GM19035 (cell line): ENCODE measurements around the gene CEP192.
A peak's percentile ranks its signal among the peaks of the same experiment; 100 is the strongest.

Experiments
- ATAC-seq: cut with Tn5 transposase; IDR thresholded peaks from one replicate; pipeline ENCODE4 v1.9.1; 2021; ENCODE audit not compliant: unreplicated experiment

The CEP192 gene

DNA sequence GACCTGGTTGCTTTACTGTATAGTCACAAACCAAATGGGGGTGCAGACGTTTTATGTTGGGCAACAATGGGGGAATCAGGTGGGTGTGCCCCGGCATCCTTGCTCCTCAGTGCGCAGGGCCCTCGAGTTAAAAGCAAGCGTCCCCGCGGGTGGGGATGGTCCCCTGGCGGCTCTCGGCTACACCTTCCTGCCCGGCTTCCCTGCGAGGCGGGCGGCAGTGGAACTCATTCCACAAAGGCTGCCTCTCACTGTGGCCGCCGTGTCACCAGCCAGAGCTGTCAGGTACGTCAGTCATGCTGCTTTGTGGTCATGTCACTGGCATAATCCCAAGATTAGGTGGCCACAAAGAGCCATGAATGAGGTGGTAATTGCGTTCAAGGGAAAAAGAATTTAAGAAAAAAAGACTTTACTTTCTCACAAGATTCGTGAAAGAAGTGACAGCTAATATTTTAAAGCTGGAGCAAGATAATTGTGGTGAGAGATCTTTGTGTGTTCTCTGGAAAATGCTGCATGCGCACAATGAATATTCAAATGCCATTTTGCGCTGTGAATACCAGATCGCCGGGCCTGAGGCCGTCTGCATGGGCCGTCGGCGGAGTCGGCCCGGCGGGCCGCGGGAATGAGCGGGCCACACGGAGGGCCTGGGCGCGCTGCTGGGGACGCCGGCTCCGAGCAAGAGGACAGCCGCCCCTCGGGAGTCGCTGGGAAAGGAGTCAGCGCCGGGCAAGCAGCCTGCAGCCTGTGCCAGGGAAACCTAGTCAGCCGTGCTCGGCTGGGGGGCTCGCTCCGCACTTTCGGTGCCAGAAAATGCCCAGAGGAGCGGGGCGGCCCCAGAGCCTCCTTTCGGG is 145.1 kb downstream of the CEP192 start:
- ATAC-seq: peak; percentile 20

DNA sequence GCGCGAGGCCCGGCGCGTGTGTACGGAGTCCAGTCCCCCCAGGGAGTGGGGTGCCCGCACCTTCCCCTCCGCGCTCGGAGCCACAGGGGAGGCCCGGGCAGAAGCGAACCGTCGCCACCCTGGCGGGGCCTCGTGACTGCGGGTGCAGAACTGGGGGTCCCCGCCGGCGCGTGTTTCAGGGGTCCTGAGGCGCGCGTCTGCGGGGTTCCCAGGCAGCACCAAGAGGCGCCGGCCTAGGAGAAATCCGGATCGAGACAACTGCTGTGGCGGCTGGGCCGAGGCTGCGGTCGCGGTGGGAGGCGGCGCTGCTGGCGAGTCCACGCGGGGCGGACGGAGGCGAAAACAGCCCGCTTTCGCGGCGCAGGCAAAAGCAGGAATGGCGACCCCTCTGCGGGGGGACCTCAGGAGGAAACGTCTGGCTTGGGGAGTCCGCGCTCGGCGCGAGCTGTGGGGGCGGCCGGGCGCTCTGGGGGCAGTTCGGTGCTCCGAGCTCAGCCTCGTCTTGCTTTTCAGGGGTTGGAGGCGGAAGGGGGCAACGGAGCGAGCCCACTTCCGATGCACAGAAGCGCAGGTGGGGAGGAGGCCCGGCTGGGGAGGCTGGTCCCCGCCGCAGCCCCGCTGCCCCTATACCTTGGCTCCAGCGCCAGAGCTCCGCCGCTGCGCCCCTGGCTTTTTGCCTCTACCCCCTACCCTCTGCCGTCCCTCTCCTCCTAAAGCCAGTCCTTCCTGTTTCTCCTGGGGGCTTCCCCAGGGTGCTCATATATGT is 145.9 kb downstream of the CEP192 start:
- ATAC-seq: peak; percentile 41

DNA sequence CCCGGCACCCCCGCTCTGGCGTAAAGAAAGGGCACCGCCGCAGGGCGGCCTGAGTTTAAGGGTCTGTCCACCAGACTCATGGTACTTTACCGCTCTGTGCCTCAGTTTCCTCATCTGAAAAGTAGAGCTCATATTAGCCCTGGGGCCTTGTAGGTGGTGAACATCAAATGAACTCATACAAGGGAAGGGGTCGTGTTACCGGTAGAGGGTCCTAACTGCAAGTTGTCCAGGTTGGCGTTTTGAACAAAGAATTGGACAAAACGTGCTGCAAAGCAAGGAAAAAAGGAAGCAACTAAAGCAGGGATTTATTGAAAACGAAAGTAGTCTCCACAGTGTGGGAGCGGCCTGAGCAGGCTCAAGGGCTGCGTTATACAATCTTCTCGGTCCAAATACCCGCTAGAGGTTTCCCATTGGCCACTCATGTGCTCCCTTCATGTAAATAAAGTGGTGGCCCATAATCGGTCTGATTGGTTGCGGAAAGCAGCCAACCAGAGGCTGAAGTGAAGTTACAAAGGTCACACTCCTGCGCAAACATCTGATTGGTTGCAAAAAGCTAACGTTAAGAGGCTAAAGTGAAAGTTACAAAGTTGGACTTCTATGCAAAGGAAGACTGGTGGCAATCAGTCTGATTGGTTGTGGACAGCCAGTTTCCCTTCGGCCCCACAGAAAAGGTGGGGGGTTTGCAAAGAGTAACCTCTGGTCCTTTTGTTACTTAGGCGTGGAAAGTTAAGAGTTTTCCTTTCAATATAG is 146.7 kb downstream of the CEP192 start:
- ATAC-seq: peak; percentile 74

DNA sequence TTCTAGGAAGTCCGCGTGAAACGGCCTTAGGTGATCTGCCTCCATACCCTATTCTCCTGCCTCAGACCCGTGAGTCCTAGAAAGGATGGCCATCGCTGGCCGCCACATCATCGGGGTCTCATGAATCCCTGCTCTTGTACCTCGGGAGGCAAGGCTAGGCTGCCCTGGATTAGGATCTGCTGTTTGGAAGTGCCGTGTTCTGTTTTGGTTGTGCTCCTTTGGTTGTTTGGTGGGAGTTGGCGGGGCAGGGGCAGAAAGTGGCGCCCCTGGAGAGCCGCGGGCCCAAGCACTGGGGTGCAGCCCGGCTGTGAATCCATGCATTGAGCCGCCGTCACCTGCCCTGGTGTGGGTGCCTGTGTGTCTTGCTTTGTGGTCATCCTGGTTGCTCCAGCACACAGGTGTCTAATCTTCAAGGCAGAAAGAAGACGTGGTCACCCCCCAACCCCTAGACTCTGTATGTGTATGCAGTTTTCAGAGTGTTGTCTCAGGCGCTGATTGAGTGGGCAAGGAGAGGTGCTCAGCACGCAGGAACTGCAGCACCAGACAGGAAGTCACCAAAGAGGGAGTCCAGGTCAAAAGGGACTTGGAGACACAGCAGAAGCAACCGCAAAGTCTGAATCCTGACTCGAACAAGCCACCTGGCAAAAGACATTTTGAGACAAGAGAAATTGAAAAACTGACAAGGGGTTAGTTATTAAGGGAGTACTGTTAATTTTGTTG is 147.4 kb downstream of the CEP192 start:
- no peak for ATAC-seq

DNA sequence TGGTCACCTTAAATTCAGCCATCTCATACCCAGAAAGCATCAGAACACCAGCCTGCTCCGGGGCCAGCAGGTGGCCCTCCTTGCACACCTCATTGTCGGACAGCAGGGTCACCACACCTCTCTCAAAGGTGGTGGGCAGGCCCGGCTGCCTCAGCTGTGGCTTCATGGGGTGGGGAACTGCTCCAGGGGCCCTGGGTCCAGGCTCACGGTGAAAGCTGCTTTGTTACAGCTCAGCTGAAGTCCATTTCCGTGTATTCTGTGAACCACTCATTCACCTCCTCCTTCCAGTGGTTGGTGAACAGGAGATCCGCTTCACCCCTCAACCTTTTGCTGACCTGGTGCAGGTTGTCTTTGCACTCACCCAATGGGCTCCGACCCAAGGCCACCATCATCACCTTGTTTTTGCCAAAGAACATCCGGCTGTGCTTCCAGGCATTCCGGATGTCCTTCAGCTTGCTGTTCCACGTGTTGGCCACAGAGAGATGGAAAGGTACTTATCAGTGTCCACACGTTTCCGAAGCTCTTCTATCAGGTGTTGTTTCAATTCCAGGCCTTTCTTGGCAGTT is 148.8 kb downstream of the CEP192 start:
- ATAC-seq: no peak

DNA sequence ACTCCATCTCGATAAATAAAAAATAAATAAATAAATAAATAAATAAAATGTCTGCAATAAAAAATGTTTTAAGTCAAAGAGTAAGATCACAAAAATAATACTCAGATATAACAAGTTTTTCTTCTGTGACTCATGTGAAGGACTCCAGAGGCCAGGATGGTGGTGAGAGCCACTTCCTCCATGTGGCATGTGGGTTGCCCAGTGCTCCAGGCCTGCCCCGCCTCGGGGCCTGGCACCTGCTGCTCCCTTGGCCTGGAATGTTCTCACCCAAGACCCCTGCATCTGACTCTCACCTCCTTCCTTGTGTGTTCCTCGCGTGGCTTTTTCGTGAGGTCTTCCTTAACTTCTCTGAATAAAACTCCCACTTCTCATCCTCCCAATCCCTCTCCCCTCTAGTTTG is 150.0 kb downstream of the CEP192 start:
- ATAC-seq: no peak

DNA sequence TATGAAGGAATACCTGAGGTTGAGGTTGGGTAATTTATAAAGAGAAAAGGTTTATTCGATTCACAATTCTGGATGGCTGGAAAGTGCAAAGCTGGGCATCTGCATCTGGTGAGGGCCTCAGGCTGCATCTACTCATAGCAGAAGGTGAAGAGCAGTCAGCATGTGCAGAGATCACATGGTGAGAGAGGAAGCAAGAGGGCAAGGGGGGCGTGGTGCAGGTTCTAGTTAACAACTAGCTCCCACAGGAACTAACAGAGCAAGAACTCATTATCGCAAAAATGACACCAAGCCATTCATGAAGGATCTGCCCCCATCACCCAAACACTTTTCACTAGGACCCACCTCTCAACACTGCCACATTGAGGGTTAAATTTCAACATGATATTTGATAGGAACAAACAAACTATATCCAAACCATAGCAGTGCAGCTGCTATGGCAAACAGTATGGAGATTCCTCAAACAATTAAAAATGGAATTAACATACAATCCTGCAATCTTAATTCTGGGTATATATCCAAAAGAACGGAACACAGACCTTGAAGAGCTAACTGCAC is 154.6 kb downstream of the CEP192 start:
- ATAC-seq: no peak

DNA sequence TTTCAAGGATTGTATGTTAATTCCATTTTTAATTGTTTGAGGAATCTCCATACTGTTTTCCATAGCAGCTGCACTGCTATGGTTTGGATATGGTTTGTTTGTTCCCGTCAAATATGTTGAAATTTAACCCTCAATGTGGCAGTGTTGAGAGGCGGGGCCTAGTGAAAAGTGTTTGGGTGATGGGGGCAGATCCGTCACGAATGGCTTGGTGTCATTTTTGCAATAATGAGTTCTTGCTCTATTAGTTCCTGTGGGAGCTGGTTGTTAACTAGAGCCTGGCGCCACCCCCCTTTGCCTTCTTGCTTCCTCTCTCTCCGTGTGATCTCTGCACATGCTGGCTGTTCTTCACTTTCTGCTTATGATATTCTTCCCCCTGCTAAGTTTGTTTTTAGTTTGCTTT is 156.0 kb downstream of the CEP192 start:
- ATAC-seq: no peak

DNA sequence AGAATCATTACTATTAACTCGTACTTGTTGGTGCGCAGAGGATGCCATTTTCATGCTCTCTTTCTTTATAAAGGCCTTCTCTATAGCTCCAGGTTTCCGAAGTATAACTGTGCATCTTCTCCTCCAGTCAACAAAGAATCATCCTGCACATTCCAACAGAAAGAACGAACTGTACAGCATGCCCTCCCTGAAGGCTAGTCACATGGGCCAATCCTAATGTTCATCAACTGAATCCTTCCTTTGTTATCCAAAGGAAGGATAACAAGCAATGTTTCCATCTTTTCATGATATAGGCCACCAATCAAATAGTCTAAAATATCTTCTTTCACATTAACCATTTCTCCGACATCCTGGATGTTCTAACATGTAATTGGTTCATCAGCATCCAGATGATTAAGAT is 160.5 kb downstream of the CEP192 start:
- no peak for ATAC-seq

DNA sequence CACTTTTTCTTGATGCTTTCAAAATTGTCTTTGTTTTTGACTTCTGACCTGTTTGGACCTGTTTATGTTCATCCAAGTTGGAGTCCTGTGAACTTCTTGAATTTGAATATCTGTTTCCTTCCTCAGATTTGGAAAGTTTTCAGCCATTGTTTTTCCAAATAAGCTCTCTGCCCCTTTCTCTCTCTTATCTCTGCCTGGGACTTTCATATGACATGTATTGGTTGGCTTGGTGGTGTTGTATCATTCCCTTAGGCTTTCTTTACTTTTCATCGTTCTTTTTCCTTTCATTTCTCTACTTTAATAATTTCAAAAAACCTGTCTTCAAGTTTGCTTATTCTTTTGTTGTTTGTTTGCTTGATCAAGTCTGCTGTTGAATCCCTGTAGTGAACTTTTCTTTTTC is 167.3 kb downstream of the CEP192 start:
- ATAC-seq: no peak

DNA sequence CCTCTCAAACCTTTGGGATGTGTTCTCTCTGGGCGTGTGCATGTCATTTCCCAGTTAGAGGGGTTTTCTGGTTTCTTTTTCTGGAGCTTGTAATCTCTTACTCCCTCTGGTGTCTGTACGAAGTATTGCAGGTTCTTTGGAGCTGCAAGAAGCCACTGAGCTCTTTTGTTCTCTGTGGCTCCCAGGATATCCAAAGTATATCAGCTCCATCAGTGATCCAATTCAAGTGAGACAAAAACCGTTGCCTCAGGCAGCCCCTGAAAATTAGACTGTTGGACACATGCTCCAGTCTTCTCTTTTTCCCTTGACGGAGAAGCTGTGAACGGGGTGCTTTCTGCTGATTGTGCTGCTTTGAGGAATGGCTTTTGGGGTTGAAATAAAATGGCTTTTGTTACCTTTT is 168.4 kb downstream of the CEP192 start:
- ATAC-seq: no peak

DNA sequence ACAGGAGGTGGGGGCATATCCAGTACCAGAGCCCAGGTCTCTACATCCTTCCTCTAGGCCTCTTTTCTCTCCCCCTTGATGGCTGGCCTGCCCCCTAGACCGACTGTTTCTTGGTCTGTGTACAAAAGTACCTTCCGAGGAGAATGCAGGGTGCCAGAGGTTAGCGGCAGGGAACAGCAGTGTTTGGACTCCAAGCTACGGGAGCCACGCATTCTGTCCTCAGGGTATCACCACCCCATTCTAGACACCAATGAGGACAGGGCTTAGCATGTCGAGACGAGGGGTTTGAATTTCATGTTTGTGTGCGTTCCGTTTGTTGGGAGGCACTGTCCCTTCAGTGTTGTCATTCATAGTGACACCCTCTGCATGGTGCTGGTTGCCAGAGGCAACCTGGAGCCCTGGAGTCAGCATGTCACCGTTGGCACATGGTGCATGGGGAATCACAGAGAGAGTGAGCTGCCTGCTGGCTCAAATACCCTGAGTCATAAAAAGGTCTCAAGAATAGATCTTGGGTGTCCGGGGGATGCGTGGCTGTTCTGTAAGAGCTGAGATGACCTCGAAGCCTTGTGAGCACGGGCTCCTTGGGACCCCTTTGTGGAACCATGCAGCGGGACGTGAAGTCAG is 170.2 kb downstream of the CEP192 start:
- no peak for ATAC-seq

DNA sequence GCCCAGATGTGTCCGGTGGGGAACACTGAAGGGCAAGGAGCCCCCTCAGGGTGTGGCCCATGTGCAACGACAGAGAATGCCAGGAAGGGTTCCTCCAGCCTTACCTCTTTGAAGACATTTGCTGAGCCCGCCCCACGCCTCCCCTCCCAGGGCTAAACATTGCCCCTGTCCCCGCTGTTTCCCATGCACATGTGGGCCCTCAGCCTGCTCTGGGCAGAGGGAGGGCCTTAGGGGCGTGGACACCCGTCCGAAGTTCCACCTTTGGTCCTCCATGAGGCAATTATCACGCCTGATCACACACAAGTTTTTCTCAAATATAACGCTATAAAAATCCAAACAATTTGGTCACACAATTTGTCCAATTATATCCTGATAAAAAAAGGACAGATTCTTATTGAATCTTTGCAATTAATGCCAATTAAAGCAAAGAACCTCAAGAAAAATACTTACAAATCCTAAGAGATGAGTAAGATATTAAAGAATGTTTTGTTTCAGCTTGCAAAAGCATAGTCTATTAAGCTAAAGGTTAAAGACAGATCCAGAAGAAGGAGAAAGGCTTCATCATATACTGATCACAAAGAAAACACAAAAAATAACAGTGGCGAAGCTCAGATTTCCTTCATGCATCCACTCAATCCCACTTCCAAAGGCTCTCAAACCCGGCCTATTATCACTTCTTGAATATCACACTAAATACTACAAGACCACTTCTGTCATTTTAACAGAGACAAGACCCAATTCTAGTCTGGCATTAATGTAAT is 172.2 kb downstream of the CEP192 start:
- ATAC-seq: no peak

DNA sequence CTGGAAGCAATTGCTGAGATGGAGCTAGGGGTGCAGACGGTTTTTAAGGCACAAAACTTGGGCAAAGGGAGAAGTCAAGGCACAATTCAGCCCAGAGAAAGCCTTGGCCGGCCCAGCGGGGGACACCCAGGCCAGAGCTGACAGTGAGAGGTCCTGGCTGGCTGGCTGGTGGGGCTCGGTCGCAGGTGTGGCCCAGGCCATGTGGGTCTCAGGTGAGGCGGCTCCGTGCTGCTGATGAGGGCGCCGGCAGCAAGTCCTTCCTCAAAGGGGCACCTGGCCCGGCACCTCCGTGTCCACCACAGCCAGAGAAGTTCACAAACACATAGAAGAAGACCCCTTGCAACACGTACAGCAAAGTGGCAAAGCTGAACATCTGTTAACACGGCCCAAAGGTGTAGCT is 173.2 kb downstream of the CEP192 start:
- no peak for ATAC-seq

DNA sequence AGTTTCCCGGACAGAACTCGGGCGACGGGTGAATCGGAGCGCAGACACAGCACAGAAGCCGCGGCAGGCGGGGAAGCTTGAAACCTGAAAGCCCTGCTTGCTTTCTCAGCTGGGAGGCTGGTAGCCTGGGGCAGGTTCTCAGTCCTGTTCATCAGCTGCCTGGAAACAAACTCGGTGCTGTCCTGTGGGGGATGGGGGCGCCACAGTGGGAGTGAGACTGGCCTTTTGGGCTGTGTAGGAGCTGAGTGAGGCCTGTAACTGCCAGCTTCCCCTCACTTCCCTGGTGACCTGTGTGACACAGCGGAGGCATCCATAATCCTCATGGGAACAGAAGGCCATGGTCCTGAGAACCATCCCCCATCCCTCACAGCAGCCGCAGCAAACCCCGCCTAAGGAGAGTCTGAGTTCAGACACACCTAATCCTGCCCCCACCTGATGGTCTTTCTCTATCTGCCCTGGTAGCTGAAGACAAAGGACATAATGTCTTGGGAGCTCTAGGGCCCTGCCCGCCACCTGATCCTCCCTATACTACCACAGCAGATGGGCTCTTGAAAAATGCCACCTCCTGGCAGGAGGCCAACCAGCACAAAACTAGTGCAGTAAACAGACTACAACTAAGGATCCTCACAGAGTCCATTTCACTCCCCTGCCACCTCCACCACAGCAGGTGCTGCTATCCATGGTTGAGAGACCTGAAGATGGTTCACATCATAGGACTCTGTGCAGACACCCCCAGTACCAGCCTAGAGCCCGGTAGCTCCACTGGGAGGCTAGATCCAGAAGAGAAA is 174.7 kb downstream of the CEP192 start:
- ATAC-seq: no peak

DNA sequence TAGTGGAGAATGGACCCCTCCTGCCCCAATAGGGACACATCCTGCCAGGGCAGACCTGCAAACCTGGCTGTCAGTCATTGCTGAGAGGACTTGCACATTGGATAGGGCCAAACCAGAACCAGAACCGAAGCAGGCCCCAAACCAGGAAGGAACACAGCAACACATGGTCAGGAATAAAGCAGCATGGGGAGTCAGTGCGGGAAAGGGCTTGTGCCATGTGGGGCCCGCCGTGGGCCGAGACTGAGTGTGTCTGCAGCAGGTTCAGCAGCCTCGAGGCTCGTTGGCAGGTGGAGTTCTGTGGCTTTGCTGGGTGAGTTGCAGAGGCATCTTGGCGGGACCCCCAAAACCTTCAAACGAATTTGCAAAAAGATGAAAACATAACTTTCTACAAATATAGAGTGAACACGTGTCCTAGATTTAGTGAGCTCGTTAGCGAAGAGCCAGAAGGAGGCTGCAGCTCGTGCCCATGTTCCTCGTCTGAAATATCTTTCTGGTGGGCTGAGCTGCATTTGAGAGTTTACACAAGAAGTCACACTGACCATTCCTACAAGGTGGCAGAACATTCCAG is 182.5 kb downstream of the CEP192 start:
- no peak for ATAC-seq
